NCI-H2196 (cell line): Measurements from ENCODE around the gene GP9.
"Not testable (repeated sequence)": the region's sequence is repeated elsewhere in the genome, so short reads cannot be mapped to it uniquely, and the experiment has no call there.

ENCODE experiments used
- DNase-seq: peaks from one replicate; lab custom pipeline; 2025; ENCODE audit not compliant: unreplicated experiment; lab: John Stamatoyannopoulos, UW

Gene GP9

GRCh38 chr3:129069313-129070085 lies 8.9 kb downstream of the GP9 start:
- DNase-seq = not testable (repeated sequence)

DNA sequence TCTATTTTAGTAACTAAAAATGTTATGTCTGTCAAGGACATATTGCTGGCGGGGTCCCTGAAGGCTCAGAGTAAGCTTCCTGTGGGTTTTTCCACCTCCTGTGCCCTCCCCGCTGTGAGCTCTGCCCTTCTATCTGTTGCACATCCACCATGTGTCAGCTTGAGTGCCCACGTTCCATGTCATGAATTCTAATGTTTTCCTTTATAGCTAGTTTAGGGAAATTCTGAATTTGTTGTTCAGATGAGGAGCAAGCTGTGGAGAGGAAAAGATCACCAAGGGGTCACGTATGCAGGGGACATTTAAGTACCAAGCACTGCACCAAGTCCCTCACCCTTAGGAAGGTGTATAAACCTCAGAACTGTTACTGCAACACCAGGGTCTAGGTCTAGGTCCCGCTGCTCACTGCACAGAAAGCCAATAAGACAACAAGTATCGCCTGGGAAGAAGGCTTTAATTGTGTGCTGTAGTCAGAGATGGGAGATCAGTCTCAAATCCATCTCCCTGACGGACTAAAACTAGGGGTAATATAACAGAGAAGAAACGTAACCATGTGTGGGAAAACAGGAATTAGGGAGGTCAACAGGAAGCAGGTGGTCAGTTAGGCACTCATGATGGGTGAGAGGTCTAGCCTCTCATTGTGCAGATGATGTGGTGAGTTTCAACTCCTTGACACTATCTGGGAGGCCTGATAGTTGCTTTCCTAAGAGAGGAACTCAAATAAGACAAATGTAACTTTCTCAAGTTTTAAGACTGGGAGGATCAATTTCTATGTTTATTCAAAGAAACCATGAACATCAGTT lies 9.7 kb downstream of the GP9 start:
- DNase-seq = no peak

DNA sequence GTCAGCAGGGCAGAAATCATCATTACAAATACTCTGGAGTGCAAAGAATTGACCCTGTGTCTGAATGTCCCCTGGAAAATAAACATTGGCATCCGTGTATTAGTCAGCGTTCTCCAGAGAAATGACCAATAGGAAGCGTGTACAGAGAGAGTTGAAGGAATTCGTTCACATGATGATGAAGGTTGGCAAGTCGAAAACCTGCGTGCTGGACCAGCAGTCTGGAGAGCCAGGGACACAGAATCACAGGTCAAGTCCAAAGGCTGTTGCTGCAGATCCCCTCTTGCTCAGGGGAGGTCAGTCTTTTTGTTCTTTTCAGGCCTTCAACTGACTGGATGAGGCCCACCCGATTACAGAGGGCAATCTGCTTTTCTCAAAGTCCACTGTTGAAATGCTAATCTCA lies 16.6 kb downstream of the GP9 start:
- DNase-seq = no peak

DNA sequence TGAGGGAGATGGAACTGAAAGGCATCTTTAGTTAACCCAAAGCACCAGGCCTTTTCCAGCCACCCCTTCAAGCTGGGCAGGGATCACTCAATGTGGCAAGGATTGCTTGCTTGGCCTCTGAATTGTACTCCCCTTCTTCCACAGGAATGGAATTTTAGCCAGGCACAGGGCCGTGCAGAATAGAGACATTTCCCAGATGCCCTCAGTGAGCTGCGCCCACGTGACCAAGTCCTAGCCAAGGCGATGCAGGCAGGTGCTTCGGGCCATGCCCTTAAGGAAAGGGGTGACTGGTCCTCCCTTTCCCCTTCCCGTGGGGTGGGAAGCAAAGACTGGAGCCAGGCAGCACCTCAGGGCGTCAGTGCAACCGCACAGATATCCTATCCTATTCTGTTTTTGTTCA lies 17.9 kb downstream of the GP9 start:
- DNase-seq = no peak

DNA sequence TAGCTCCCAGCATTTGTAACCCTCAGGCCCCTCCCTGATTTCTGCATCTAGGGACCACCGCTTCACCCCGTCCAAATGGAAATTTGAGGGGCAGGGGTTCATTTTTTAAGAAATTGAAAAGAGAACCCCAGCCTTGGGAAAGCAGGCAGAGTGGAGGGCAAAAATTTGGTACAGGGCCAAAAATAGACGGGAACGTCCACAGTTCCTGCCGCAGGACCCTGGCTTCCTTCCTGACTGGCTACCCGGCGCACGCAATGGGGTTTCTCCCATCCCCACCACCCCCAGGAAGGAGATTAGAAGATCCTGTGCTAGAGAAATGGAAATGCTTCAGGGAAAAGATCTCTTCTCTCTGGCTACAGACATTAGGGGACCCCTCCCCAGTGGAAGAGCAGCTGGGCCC lies 20.9 kb downstream of the GP9 start:
- DNase-seq = no peak

GRCh38 chr3:129082026-129082425 lies 21.4 kb downstream of the GP9 start:
- DNase-seq = no peak

- DNase-seq = no peak
Measured at GRCh38 chr3:129084501-129084900, 23.9 kb downstream of the GP9 start.

- no peak for DNase-seq
Measured at GRCh38 chr3:129085165-129085715, 24.7 kb downstream of the GP9 start.

DNA sequence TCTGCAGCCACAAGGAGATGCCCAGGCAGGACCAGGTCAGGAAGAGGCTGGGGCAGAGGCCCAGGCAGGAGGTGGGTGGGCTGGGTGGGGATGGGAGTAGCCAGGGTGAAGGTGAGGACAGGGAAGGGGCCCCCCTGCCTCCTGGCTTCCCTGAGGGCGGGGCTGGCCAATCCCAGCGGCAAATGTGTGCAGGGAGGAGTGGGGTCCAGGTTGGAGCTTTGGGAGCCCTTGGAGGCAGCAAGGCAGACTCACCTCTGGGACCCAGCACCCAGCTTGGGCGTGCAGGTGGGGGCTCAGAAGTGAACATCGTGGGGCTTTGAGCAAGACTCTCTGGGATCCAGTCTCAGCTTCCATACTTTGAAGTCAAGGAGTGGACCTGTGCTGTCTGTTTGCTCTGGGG lies 25.2 kb downstream of the GP9 start:
- no peak for DNase-seq

- DNase-seq = no peak
Measured at GRCh38 chr3:129087138-129087702, 26.6 kb downstream of the GP9 start.

DNA sequence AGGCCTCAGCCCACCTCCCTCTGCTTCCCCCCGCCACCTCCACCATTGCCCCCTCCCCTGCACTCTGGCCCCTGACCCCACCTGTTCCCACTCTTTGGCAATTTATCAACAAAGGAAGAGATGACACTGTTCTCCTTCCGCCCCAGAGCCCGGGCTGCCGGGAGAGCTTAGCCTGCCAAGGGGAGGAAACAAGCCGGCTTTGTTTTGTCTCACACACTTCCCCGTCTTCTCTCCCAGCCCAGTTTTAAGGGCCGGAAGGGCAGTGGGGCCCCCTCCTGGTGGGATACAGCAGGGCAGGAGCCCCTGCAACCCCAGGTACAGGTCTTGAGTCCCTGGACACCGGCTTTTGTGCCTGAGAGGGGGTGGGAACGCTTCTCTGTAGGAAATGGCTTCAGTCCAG lies 27.3 kb downstream of the GP9 start:
- DNase-seq = peak; percentile 58

GRCh38 chr3:129088312-129088711 lies 27.7 kb downstream of the GP9 start:
- DNase-seq = not testable (repeated sequence)

DNA sequence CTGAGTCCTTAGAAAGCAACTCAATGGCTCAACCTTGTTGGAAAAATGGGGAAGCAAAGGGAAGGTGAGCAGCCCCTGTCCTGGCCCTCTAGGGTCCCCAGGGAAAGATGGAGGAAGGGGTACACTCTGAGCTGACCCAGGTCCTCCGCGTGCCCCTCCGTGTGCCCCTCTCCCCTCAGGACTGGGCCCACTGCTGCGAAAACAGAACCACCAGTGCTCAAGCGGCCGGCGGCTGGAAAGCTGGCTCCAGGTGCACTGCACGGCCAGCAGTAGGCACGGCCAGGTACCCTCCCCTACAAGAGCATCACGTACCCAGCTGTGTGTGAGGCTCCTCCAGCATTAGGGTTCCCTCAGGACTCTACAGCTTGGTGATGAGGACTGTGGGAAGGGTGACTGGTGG lies 34.7 kb downstream of the GP9 start:
- DNase-seq = no peak

GRCh38 chr3:129100274-129100673 lies 39.7 kb downstream of the GP9 start:
- DNase-seq = no peak

- no peak for DNase-seq
Measured at GRCh38 chr3:129101370-129102138, 41.0 kb downstream of the GP9 start.

GRCh38 chr3:129103296-129103695 lies 42.7 kb downstream of the GP9 start:
- DNase-seq = no peak

- DNase-seq = no peak
Measured at GRCh38 chr3:129104051-129104450, 43.5 kb downstream of the GP9 start.

DNA sequence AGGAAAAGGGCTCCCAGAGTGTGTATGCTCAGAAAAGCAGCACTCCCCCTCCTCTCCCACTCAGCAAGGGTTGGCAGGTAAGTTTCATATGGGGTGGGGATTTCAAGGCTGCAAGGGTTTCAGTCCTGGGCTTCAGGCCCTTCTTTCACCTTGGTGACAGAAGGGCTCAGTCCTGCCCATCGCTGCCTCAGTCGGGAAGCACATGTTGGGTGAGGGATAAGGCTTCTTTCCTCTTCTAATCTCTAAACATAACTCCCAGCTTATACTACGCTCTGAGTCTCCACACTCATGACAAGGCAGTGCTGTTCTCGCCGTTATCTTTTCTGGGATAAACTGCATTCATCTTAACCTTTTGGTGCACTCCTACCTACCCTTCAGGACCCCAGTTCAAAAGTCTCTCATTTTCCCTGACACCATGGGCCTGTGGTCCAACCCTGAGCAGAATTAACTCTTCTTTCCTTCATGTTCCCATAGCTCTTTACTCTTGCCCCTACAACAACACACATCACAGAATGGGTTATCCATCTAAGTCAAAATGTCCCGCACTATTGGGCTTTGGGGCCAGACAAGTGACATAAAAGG lies 44.0 kb downstream of the GP9 start:
- no peak for DNase-seq

DNA sequence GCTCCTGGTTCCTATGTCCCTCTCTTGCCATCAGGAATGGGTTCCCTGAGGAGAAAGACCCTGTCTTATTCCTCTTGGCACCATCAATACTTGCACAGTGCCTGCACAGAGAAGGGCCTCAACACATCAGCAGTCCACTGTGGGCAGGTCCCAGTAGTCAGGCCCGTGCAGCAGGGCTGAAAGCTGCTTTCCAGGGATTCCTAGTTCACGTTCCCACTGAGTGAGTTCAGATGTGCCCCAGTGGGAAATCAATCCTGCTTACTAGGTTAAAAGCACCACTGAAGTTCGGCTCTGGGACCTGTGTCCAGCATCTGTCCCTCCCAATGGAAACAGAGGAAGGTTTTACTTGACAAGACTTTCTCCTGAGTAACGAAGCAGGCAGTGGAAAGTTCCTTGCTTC lies 45.3 kb downstream of the GP9 start:
- no peak for DNase-seq

- peak; percentile 36 for DNase-seq
Measured at GRCh38 chr3:129106320-129106719, 45.7 kb downstream of the GP9 start.
